ENCODE results near the gene R3HDM2. TPM values are rescaled to one million over a fixed set of nuclear protein-coding genes. Genes with fewer than 3 reads are reported as not detected.

The R3HDM2 gene
- total and polyA plus RNA-seq, 2 of the 13 experiments (the other 11 are each of a cell fraction or from before 2014, with no cell fraction given) = 11.1 to 23.5 TPM

DNA sequence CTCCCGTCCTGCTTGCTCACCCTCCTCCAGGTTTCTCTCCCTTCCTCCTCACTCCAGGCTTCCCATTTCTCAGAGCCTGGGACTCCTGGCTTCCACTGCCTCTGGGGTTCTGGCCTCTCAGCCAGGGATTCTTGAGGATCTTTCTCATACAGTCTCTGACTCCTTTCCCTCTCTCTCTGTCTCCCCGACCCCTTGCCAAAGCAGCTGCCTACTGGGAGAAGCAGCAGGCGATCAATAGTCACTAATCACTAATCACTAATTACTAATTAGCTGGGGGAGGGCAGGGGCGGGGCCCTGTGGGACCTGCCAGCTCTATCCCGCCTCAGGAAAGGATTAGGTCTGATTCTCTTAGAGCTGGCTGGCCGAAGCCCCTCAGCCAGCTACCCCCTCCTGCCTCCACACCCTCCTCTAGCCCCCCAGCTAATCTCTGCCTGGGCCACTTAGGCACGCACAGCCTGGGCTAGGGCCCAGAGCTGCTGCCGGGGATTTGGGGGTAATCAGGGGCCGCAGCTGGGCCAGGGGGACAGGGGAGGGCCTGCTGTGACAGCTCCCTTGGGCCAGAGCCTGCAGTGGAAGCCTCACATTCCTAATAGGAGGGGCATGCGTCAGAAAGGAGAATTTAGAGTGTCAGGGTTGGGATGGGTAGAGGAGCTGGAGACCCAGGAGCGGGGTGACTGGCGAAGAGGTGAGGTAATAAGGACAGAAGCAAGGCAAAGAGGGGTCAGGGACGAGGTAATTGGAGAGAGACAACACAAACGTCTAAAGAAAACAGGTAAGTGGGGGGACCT lies 211.4 kb downstream of the R3HDM2 start:
- H3K27ac ChIP-seq (ENCODE audit: extremely low read length, insufficient read depth, low read length) = no peak overlapping the region
- no TSS peak for BruUV-seq (replicated peaks)
- H3K4me1 ChIP-seq (ENCODE audit: insufficient read depth, low read length) = peaks cover 53% of the 10 kb centered on the region
- H3K79me2 ChIP-seq (ENCODE audit: insufficient read depth, low read length) = no peaks in the 10 kb centered on the region
- ChIA-PET POLR2A (interaction anchor here (0.6 to 1.5 kb wide), 5 partner anchors 10 to 123 kb away, joined by 3 to 9 read pairs (median 3); partner anchors contain the start of gene SHMT2), CTCF (ENCODE audit: low intra/inter-chr PET ratio, low total read pairs) (no interaction called here)
- DNase-seq (ENCODE audit: low spot score) (no peak), ATAC-seq (no peak), FAIRE-seq (no peak)
- intact Hi-C loops (cut with micrococcal nuclease; ENCODE audit: unreplicated experiment) (no loop called here), in situ Hi-C loops (cut with HindIII; ENCODE audit: extremely low pct_ligation_motif_present, low pct_unique_long_range_greater_than_20kb) (no loop called here)
- H4K20me1 ChIP-seq (ENCODE audit: insufficient read depth, low read length) = no peaks in the 10 kb centered on the region
- WGBS (ENCODE audit: low lambda C conversion rate) = 16% methylated on average over 14 of the region's 14 CpGs
- H3K27me3 ChIP-seq (ENCODE audit: control insufficient read depth in 1 of 2, insufficient read depth in 2 of 2, low read length in 2 of 2) = peaks cover 20 to 90% of the 10 kb centered on the region in 2 experiments
- no peak overlapping the region for H2AFZ ChIP-seq (ENCODE audit: low read length)
- TF ChIP-seq, protein P1, sequence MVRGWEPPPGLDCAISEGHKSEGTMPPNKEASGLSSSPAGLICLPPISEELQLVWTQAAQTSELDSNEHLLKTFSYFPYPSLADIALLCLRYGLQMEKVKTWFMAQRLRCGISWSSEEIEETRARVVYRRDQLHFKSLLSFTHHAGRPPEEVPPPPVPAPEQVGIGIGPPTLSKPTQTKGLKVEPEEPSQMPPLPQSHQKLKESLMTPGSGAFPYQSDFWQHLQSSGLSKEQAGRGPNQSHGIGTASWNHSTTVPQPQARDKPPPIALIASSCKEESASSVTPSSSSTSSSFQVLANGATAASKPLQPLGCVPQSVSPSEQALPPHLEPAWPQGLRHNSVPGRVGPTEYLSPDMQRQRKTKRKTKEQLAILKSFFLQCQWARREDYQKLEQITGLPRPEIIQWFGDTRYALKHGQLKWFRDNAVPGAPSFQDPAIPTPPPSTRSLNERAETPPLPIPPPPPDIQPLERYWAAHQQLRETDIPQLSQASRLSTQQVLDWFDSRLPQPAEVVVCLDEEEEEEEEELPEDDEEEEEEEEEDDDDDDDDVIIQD (CRISPR knock-in tag; IDR thresholded peaks at IDR 0.05; ENCODE audit: low read depth) = no peak
- TF ChIP-seq ZNF326 (CRISPR knock-in tag; IDR thresholded peaks at IDR 0.05; ENCODE audit: borderline replicate concordance) (no peak), NPAS2 (CRISPR knock-in tag; IDR thresholded peaks at IDR 0.05; ENCODE audit: borderline replicate concordance) (no peak), CHD2 (IDR thresholded peaks at IDR 0.05; ENCODE audit: low read depth, low read length) (no peak), EZH2 (conservative IDR thresholded peaks at IDR 0.05; ENCODE audit: low read depth, low read length) (0 out of 2 replicates have a peak, but pooled peaks have one; percentile 57), MIER2 (CRISPR knock-in tag; IDR thresholded peaks at IDR 0.05) (no peak), ZBTB21 (CRISPR knock-in tag; IDR thresholded peaks at IDR 0.05) (no peak)
- H3K9ac ChIP-seq (ENCODE audit: insufficient read depth, low read depth, low read length) = no peak overlapping the region
- no peak overlapping the region for H3K4me2 ChIP-seq (ENCODE audit: low read depth, low read length)
- H3K4me3 ChIP-seq (replicated peaks in 1 of 3; ENCODE audit: insufficient read depth in 1 of 3, low read depth in 2 of 3, low read length in 3 of 3) = no peak overlapping the region
- no peaks in the 10 kb centered on the region for H3K9me3 ChIP-seq (ENCODE audit: low read length)
- no peaks in the 10 kb centered on the region for H3K36me3 ChIP-seq (replicated peaks in 1 of 2; ENCODE audit: control insufficient read depth in 1 of 2, insufficient read depth in 2 of 2, low read length in 2 of 2)
